ENCODE measurements around the gene EML6. TPM values are rescaled to one million over a fixed set of nuclear protein-coding genes. Genes with fewer than 3 reads are reported as not detected.

The EML6 gene
- total and polyA plus RNA-seq, 2 experiments from 2014 or later = 2.7 to 6.2 TPM

DNA sequence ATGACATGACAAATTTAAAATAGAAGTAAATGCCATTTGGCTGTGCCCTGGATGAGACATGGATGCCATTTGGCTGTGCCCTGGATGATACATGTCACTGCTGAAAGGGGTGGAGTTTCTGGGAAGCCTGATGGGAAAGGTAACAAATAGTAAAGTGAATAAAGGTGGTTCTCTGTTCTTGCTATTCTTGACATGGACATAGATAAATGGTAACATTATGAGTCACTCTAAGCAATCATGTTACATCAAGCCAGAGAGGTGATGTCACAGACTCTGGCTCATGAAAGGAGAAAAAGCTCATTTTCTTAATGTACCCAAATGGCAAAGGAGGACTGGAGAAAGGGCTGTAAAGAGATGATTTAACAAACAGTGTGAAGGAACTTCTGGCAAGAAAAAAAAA, 86.4 kb downstream of the EML6 start (continued):
- TF ChIP-seq, protein P1, sequence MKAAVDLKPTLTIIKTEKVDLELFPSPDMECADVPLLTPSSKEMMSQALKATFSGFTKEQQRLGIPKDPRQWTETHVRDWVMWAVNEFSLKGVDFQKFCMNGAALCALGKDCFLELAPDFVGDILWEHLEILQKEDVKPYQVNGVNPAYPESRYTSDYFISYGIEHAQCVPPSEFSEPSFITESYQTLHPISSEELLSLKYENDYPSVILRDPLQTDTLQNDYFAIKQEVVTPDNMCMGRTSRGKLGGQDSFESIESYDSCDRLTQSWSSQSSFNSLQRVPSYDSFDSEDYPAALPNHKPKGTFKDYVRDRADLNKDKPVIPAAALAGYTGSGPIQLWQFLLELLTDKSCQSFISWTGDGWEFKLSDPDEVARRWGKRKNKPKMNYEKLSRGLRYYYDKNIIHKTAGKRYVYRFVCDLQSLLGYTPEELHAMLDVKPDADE (IDR thresholded peaks at IDR 0.05) = no peak
- TF ChIP-seq NANOG (IDR thresholded peaks at IDR 0.05; ENCODE audit: borderline replicate concordance) (no peak), ZNF114 (CRISPR knock-in tag; IDR thresholded peaks at IDR 0.05) (no peak), STAT1 (IDR thresholded peaks at IDR 0.05; ENCODE audit: unreplicated experiment) (no peak)

DNA sequence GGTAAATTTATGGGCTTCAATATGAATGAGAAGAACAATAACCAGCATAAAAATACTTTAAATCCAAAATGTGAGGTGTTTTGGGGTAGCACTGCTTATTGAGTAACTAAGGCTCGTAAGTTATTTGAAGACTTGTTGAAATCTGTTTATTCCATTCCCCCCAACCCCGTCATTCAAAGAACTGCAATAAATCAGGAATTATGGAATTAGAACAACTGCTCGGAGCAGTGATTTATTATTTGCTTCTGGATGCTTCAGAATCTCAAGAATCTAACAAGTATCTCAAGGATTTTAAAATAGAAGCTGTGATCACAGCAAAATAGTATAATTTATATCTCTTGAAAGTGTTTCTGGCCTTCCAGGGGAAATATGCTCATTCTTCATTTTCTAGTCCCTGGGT, 86.8 kb downstream of the EML6 start:
- DNase-seq (ENCODE audit: low spot score) (no peak), ATAC-seq (no peak)
- Mint-ChIP-seq H3K9me3 (no peaks in the 10 kb centered on the region), H3K36me3 (ENCODE audit: low read depth) (no peaks in the 10 kb centered on the region), H3K4me1 (peaks cover 10% of the 10 kb centered on the region), H3K27ac (no peak overlapping the region), H3K4me3 (no peak overlapping the region), H3K27me3 (ENCODE audit: insufficient read depth, low read depth, poor library complexity) (peaks cover 2% of the 10 kb centered on the region)
- Histone ChIP-seq H3K79me2 (replicated peaks; ENCODE audit: insufficient read depth) (no peaks in the 10 kb centered on the region), H3K4me3 (no peak overlapping the region), H3K27me3 (ENCODE audit: insufficient read depth) (no peaks in the 10 kb centered on the region), H3K36me3 (ENCODE audit: insufficient read depth) (no peaks in the 10 kb centered on the region), H2AFZ (no peak overlapping the region), H3K9me2 (ENCODE audit: insufficient read depth) (peaks cover 2% of the 10 kb centered on the region; the same call in 1 of the 2 replicates), H3K4me2 (no peak overlapping the region), H3K27ac (ENCODE audit: low read depth) (no peak overlapping the region), H4K20me1 (replicated peaks; ENCODE audit: insufficient read depth) (no peaks in the 10 kb centered on the region), H3F3A (replicated peaks; ENCODE audit: low read depth) (no peaks in the 10 kb centered on the region), H3K4me1 (ENCODE audit: insufficient read depth) (0 out of 2 replicates have a peak, but pooled peaks cover 7% of the 10 kb centered on the region)
- TF ChIP-seq CTCF (conservative IDR thresholded peaks at IDR 0.05; ENCODE audit: low read depth in 2 of 2) = no peak
- TF ChIP-seq, protein P1 (IDR thresholded peaks at IDR 0.05) = no peak
- no peak for TF ChIP-seq EZH2phosphoT487 (IDR thresholded peaks at IDR 0.05; ENCODE audit: unreplicated experiment)
- TF ChIP-seq EZH2 (IDR thresholded peaks at IDR 0.05; ENCODE audit: low read depth, unreplicated experiment) = no peak
- TF ChIP-seq, protein P2, sequence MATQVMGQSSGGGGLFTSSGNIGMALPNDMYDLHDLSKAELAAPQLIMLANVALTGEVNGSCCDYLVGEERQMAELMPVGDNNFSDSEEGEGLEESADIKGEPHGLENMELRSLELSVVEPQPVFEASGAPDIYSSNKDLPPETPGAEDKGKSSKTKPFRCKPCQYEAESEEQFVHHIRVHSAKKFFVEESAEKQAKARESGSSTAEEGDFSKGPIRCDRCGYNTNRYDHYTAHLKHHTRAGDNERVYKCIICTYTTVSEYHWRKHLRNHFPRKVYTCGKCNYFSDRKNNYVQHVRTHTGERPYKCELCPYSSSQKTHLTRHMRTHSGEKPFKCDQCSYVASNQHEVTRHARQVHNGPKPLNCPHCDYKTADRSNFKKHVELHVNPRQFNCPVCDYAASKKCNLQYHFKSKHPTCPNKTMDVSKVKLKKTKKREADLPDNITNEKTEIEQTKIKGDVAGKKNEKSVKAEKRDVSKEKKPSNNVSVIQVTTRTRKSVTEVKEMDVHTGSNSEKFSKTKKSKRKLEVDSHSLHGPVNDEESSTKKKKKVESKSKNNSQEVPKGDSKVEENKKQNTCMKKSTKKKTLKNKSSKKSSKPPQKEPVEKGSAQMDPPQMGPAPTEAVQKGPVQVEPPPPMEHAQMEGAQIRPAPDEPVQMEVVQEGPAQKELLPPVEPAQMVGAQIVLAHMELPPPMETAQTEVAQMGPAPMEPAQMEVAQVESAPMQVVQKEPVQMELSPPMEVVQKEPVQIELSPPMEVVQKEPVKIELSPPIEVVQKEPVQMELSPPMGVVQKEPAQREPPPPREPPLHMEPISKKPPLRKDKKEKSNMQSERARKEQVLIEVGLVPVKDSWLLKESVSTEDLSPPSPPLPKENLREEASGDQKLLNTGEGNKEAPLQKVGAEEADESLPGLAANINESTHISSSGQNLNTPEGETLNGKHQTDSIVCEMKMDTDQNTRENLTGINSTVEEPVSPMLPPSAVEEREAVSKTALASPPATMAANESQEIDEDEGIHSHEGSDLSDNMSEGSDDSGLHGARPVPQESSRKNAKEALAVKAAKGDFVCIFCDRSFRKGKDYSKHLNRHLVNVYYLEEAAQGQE (IDR thresholded peaks at IDR 0.05; ENCODE audit: unreplicated experiment) = no peak
- no peak for TF ChIP-seq JUNB (IDR thresholded peaks at IDR 0.05; ENCODE audit: unreplicated experiment)
- TF ChIP-seq STAT1 (IDR thresholded peaks at IDR 0.05; ENCODE audit: unreplicated experiment) = no peak
- TF ChIP-seq POLR2AphosphoS5 (IDR thresholded peaks at IDR 0.05; ENCODE audit: low read depth) = no peak
- TF ChIP-seq CREB1 (CRISPR knock-in tag; IDR thresholded peaks at IDR 0.05; ENCODE audit: low read depth) = no peak
- no peak for TF ChIP-seq ZNF462 (CRISPR knock-in tag; IDR thresholded peaks at IDR 0.05)

Measured in GM23338 (cell line).